Globus pallidus (tissue), 1 donor: ENCODE data around the gene CD8B.
"Not testable (repeated sequence)": the region's sequence is repeated elsewhere in the genome, so short reads cannot be mapped to it uniquely, and the experiment has no call there.

ENCODE experiments used
- DNase-seq: peaks from one replicate; pipeline ENCODE4 v3.0.0-alpha.2; 2015; ENCODE audit warnings: low spot score

The CD8B gene

GRCh38 chr2:86835548-86835889 lies 26.2 kb downstream of the CD8B start:
- not testable (repeated sequence) for DNase-seq

DNA sequence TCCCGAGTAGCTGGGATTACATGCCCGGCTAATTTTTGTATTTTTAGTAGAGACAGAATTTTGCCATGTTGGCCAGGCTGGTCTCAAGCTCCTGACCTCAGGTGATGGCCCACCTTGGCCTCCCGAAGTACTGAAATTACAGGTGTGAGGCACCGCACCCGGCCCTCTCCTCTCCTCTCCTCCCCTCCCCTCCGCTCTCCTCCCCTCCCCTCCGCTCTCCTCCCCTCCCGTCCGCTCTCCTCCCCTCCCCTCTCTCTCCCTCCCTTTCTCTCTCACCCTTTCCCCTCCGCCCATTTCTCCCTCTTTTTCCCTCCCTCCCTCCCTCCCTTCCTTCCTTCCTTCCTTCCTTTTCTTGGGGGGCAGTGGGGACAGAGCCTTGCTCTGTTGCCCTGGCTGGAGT lies 28.4 kb downstream of the CD8B start:
- DNase-seq: no peak

- DNase-seq: no peak
Observed at GRCh38 chr2:86832334-86833096, 29.2 kb downstream of the CD8B start.

GRCh38 chr2:86831537-86831936 lies 30.1 kb downstream of the CD8B start:
- no peak for DNase-seq

DNA sequence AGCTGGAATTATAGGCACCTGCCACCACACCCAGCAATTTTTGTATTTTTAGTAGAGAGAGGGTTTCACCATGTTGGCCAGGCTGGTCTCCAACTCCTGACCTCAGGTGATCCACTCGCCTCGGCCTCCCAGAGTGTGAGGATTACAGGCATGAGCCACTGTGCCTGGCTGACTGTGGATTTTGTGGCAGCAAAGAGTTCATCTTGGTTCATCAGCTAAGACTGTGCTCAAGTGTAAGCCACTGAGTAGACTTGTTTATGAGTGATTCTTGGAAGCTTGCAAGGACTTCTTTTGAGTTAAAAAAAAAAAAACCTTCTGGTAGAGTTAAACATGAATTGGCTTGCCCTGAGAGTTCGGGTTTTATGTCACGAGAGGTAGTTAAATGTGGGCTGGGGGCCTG lies 34.7 kb downstream of the CD8B start:
- no peak for DNase-seq

- no peak for DNase-seq
Observed at GRCh38 chr2:86825693-86826381, 35.8 kb downstream of the CD8B start.

DNA sequence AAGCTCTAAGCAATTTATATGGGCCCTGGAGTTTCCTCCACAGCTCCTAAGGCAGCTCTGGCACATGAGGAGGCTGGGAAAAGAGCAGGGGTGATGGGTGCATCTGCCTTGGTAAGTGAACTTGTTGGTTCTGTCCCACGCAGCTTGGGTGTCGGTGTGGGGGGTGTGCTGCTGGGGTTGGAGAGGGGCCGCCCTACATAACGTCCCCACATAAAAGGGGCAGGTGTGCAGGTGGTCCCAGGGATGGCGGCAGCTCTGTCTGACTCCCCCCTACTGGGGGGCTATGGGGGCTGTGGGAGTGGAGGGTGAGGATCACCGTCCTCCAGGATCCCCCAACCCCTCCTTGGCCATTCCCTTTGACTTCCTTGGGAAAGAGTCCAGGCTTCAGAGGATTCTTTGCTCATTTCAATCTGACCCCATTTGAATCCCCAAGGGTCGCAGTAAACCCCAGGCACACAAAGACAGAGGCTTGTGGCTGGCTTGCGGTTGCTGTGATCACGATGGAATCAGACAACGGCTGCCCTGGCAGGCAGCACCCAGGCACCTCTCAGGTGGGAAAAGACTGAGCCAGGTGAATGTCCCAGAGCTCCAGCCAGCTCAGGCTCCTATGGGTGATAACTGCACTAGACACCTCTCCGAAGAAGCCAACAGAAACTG lies 36.5 kb downstream of the CD8B start:
- no peak for DNase-seq

DNA sequence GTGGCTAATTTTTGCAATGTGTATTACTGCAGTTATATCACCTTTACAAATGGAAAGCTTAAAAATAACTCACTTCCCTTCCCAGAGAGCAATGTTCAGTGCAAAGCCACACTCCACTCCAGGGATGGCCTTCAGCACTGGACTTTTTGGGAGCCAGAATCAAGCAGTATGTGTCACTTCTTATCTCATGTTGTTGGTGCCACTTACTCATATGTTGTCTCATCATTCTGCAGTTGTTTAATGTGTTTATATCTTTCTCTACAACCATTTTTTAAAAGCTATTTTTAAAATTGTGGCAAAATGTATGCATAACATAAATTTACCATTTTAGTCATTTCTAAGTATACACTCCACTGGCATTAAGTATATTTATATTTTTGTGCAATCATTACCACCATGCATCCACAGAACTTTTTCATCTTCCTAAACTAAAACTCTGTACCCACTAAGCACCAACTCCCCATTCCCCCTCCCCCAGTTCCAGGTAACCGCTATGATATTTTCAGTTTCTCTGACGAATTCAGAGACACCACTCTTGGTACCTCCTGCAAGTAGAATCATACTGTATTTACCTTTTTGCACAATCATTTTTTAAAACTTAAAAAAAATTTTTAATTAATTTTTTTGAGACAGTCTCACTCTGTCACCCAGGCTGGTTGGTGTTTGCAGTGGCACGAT lies 38.9 kb downstream of the CD8B start:
- DNase-seq: no peak

DNA sequence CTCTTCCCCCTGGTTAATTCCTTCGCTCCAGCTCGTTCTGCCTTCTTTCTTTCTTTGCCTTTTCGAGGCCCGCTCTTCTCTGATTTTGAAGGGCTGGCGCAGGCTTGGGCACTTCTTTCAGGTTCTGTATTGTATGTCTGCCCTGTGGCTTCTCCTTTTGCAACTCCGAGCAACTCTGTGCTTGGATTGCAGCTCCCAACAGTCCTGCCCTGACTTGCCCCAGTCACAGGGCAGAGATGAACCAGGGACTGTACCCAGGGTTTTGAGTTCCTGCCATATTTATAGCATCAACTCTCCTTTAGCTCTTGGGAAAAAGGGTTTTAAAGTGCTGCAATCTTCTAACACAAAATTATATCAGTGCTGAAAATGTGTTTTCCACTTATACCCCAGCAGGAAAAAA lies 39.8 kb downstream of the CD8B start:
- no peak for DNase-seq

DNA sequence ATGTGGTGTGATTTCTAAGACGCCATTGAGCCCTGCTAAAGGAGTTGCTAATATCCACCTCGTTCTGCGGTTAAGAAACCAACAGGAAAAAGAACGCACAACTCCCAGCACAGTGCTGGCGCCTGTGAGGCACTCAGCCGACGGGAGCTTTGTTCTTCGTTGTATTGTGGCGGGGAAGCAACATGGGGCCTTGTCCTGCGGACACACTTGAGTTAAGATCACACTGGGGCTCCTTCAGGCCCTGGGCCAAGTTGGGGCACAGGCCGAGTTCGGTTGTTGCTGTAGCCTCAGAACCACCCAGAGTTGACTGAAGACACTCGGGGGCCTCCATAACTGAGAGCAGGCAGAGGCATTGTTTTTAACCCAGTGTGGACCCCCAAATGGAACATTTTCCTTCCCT lies 40.4 kb downstream of the CD8B start:
- DNase-seq: no peak

- DNase-seq: no peak
Observed at GRCh38 chr2:86818957-86819356, 42.7 kb downstream of the CD8B start.

- DNase-seq: no peak
Observed at GRCh38 chr2:86818114-86818801, 43.4 kb downstream of the CD8B start.

GRCh38 chr2:86815611-86816010 lies 46.1 kb downstream of the CD8B start:
- DNase-seq: no peak

GRCh38 chr2:86809481-86810121 lies 52.1 kb downstream of the CD8B start:
- no peak for DNase-seq

- peak; percentile 73 for DNase-seq
Observed at GRCh38 chr2:86808315-86809161, 53.1 kb downstream of the CD8B start.

DNA sequence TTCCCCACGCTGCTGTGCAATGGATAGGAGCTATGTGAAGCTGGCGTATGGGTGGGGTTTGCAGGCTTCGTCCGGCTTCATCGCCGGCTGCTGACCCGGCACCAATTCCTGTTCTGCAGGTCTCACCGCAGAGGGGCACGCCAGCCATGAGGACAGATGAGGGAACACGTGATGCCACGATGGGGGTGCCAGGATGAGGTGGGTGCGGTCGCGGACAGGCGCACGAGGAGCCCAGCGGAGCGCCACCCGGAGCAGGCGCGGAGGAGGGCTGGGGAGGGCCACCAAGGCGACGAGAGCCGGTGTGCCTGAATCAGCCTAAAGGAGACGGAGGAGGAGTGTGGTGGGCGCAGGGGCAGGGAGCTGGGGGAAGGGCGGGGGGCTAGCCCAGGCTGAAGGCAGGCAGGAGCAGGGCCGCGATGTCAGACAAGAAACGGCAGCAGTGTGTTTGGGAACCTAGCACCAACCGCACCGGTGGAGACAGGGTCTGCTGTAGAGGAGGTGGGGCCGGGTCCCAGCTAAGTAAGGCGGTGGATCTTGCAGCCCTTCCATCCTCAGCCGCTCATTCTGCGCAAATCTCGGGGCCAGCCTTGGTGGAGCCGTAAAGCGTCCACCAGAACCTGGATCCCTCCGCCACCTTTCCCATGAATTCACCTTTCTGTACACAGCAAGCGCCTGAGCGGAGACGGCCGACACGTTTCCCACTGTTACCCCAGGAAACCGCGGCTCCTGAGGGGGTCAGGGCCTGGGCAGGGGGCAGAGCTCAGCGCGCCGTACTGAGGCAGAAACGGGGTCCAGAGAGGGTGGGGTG lies 54.0 kb downstream of the CD8B start:
- DNase-seq: no peak

DNA sequence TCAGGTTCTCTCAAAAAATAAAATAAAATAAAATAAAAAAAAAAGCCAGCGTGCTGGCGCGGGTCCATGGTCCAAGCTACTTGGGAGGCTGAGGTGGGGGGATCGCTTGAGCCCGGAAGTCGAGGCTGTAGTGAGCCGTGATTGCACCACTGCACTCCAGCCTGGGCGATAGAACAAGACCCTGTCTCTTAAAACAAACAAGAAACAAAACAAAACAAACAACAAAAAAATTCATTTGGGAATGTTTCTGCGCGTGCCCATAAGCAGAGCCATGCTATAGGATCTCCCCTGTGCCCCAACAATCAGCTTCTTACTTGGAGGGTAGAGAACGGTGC lies 54.6 kb downstream of the CD8B start:
- no peak for DNase-seq

DNA sequence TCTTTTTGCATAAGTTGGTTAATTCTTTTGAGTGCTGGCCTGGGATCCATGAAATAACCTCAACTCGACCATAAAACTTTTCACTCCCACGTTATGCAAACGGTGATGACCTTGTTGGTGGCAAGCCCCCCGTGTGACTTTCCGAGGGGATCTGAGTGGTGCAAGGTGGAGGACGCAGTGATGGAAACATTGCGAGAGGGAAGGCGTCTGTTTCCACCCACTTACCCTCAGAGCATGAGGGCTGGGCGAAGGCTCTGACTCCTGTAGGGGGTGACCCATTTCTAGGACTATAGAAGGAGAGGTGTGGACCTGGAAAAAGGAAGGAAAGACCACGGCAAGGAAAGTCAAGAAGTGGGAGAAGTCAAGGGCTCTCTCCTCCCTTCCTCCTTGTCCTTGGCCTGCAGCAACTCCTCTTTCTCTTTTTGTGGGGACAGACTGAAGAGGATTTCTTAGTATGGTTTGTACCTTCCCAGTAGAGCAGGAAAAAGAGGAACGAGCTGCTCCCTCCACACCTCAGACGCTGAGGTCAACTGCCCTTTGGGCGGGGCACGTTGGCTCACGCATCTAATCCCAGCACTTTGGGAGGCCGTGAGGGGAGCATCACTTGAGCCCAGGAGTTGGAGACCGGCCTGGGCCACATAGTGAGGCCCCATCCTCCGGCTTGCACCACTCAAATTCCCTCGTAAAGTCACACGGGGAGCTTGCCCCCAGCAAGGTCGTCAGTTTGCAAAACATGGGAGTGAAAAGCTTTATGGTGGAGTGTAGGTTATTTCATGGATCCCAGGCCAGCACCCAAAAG lies 55.4 kb downstream of the CD8B start:
- DNase-seq: no peak
